HTERT RPE-1 (cell line): ENCODE measurements around the gene ZNF512B.
"Not testable (repeated sequence)": the region's sequence is repeated elsewhere in the genome, so short reads cannot be mapped to it uniquely, and the experiment has no call there.

Source experiments
- in situ Hi-C: fragments of 300-500 bp; cut with MboI; formaldehyde crosslinking; loops from 4 replicates; pipeline ENCODE4 v1.14.3; 2020; ENCODE audit warnings: low sequenced_read_pairs

The ZNF512B gene

GRCh38 chr20:63978319-63979228 is 8.8 kb upstream of the ZNF512B start:
- in situ Hi-C loops = no loop called here

DNA sequence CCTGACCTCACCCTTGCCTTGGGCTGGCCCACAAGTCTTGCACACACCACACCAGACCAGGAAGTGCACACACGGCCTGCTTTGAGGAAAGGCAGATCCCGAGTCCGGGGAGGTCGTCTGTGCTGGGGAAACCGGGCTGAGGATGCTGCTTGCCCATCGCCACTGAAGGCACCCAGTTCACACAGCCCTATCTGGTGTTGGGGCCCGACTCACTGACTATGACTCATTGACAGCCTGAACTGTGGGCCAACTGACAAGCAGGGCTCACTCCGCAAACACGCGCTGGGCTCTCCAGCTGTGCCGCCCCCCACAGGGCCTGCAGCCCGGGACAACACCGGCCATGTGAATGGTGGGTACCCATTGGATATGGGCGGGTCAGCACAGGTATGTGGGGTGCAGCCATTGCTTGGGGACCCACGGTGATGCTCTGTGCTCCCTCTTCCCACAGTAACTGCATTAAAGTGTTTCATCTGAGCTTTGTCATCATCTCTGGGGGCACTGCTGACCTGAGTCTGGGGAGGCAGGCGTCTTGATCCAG is 8.1 kb upstream of the ZNF512B start:
- in situ Hi-C loops = no loop called here

GRCh38 chr20:63976980-63977738 is 7.4 kb upstream of the ZNF512B start:
- in situ Hi-C loops = no loop called here

DNA sequence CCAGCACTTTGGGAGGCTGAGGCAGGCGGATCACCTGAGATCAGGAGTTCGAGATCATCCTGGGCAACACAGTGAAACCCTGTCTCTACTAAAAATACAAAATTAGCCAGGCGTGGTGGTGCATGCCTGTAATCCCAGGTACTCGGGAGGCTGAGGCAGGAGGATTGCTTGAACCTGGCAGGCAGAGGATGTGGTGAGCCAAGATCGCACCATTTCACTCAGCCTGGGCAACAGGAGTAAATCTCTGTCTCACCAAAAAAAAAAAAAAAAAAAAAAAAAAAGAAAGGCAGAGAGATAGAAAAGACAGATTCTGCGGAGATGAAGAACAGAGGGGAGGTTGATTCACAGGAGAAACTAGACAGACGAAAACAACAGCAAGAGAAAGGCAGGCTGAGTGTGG is 6.8 kb upstream of the ZNF512B start:
- in situ Hi-C loops = not testable (repeated sequence)

DNA sequence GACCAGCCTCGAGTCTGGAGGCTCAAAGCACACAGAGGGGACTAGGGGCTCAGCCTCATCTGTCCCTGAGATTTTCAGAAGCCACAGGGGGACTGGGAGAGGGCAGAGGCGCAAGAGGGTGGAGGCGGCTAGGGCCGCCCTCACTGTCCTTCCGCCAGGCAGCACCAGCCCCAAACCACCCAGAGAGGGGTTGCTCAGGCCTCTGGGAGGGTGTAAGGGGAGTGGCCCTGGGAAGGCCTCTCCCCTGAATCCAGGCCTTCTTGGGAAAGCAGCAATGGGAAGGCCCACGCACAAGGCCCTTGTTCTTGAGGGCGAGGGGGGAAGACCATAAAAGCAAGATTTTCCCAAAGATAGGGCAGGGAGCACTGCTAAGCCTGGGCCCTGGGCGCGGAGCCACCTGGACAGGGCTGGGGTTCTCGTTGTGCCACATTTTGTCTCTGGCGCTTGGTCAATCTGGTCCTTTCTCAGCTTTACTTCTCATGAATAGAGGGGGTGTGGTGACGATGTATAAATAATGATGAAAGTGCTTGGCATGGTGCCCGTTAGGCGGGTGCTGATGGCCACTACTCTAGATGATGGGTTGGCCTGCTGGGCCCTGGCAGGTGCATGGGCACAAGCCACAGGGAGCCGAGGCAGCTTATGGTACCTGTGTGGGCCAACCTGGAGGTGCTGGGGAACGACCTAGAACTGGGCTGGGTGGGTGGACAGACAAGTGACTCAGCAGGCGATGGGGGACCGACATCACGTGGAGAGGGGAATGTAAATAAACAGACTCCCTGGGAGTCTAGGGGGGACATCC is 4.9 kb upstream of the ZNF512B start:
- in situ Hi-C loops = no loop called here

DNA sequence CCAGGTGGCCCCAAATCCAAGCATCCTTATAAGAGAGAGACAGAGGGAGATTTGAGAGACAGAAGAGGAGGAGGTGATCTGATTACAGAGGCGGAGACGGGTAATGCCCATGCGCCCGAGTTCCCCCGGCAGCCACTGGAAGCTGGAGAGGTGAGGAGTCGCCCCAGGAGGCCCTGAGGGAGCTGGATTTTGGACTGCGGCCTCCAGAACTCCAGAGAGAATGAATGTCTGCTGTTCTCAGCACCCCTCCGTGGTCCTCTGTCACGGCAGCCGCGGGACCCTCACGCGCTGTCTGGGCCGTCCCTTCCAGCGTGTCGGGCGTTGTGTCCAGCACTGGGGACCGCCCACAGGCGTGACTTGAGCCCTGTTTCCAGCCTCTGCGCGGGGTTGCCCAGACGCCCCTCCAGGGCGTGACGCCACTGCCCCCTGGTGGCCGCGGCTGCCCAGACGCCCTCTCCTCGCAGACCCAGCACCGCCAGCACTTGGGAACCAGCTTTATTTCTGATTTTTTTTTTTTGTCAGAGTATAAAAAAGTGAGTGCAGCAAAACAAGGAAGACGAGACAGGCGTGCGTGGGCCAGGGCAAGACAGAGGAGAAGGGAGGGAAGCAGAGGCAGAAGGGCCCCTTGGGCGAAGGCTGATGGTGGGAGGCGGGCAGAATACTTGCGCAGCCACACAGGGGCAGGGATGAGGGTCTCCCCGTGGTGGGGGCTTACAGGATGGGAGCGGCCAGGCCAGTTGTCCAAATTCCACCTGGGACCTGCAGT is 4.1 kb upstream of the ZNF512B start:
- in situ Hi-C loops = no loop called here

GRCh38 chr20:63973160-63973479 is 3.4 kb upstream of the ZNF512B start:
- in situ Hi-C loops = no loop called here

DNA sequence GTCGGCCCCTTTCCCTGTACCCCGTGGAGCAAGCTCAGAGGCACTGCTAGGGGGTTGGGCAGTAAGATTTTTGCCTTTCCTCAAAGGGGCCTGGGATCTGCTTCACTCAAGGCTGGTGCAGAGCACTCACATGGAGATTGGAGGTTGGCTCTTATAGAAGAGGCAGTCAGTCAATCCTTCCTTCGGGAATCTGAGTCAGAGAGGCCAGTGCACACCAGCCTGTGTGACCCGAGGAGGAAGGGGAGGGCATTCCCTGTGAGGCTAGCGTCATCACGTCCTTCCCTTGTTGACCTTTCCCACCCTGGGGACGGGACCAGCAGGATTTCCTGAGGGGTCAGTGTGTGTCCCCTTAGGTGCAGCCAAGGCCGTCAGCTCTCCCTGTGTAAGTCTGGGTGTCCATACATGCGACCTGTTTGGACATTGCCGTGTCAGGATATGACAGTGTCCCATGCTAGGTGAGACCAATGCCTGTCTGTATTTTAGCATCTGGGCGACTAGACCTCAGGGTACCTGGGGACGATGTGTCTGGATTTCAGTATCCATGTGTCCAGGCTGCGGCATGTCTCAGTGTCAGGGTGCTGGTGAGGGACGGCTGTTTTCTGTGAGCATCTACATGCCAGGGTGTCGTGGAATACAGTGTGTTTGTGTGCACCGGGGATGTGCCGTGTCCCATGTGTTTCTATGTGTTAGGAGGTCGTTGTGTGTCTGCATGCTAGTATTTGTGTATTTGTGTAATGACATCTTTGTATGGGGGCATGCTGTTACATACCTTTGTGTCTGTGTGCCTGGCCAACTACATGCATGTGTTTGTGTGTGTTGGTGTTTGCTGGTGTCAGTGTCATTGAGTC is 2.8 kb upstream of the ZNF512B start:
- in situ Hi-C loops = no loop called here

GRCh38 chr20:63971960-63972311 is 2.2 kb upstream of the ZNF512B start:
- in situ Hi-C loops = not testable (repeated sequence)

GRCh38 chr20:63970714-63971431 is 1.1 kb upstream of the ZNF512B start:
- in situ Hi-C loops = no loop called here

DNA sequence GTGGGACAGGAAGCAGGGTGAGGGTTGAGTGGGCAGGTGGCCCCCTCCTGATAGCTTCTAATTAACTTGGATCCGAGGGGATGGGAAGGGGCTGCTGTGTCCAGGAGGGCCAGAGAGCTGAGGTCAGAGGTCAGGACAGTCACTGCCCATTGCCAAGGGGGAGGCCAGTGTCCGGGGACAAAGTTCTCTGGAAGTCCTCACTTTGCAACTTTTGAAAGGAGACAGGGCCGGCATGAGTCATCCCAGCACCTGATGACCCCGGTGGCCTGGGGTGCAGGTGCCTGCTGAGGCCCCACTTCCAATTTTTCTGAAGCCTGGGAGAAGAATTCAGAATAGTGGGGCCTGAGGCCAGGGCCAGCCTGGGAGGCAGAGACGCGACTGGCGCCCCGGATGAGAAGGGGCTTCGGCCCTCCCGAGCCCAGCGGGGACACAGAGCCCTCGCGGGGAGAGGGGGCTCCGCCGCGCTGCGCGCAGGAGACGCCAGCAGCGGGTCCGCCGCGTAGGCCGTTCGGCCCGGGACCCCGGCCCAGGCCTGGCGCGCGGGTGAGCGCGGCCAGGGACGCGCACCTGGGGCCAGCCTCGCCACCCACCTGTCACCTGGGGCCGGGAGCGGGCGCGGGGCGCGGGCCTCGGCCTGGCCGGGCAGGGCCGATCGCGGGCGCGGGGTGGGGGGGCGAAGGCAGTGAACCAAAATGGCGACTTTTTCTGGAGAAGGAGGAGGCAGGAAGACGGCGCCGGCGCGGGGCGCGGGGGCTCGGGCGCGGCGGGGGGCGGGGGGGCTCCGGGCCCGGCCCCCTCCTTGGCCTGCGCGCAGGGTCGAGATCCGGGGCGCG is 586 bp downstream of the ZNF512B start:
- in situ Hi-C loops = no loop called here

- in situ Hi-C loops = no loop called here
These were observed 1.4 kb downstream of the ZNF512B start for GRCh38 chr20:63968136-63968927.

DNA sequence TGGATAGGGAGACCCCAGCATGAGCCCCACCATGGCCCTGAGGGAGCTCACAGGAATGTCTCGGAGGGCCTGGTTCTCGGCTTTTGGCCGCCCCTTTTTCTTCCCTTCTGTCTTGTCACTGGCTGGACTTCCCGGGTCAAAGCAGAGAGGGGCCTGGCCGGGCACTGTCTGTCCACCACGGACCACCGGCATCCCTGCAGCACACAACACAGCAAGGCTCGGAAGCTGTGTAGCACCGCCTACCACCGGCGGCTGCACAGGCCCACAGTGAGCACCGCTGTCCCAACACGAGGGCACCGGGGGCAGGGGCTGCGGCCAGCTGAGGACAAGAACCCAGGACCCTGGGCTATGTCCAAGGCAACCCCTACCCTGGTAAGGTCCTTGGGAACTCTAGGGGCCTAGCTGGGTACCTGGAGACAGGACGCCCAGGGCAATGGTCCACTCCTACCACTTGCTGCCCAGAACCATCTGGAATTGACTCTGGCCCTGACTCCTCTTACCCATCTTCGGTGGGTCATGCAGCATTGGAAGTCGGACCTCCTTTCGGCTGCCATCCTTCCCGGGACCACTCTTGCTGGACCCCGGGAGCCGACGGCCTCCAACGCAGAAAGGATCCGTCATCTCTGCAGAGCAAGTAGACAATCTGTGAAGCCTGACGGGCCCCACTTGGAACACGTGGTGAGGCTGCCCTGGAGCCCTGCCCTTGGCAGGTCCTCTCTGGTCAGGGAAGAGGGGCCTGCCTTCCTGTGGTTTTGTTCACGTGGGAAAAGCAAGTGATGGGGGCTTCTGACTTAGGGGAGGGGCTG is 2.2 kb downstream of the ZNF512B start:
- in situ Hi-C loops = no loop called here

DNA sequence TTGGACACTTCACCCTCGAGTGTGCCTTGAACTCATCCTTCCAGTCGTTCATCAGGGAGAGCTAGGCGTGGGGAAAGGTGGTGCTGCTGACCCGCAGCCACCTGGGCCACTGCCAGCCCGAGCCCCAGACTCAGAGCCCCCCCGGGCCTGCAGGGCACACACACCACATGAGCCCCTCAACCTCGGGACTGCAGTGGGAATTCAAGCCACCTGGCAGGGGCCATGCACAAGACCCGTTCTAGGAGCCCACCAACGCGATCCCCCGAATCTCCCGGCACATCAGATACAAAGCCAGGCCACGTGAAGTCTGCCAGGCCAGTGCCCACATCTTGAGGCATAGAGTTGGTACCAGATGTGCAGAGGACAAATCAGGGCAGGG is 2.8 kb downstream of the ZNF512B start:
- in situ Hi-C loops = no loop called here

DNA sequence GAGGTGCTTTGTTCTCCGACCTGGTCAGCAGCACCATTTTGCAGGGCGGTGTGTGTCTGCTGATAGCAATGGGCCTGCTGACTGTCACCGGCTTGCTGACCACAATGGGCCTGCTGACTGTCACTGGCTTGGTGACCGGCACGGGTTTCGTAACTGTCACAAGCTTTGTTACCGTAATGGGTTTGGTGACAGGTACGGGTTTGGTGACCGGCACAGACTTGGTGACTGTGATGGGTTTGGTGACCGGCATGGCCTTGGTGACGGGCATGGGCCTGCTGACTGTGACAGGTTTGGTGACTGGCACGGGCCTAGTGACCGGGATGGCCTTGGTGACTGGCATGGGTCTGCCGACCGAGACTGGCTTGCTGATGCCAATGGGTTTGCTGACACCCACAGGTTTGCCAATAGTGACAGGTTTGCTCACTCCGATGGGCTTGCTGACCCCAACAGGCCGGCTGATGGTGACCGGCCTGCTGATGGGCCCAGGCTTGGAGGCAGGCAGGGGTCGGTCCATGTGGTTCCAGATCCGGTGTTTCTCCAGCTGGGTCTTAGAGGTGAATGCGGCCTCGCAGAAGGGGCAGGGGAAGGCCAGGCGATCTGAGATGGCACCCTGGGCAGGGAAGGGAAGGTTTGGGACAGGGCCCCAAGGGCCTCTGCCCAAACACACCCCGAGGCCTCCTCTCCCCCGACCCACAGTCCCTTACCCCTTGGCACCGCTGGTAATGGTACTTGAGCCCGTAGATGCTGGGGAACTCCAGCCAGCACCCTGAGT is 3.4 kb downstream of the ZNF512B start:
- in situ Hi-C loops = no loop called here

GRCh38 chr20:63964412-63964811 is 5.3 kb downstream of the ZNF512B start:
- in situ Hi-C loops = no loop called here
